SK-N-SH treated with all-trans-retinoic acid at 6 μM for 48 hours (cell line): Measurements from ENCODE around the gene CDH19.

Source experiments
- ARNTL ChIP-seq: fragments of 450-650 bp; formaldehyde crosslinking; IDR thresholded peaks from 2 replicates; pipeline ENCODE4 v1.5.0; 2020; ENCODE audit warnings: low read depth, mild to moderate bottlenecking, moderate library complexity, borderline replicate concordance
- BACH2 ChIP-seq: fragments of 250-450 bp; sonication (Bioruptor Pico); IDR thresholded peaks from 2 replicates; pipeline ENCODE4 v1.9.0; 2021; ENCODE audit warnings: mild to moderate bottlenecking, borderline replicate concordance
- ISL1 ChIP-seq: fragments of 250-450 bp; sonication (Bioruptor Pico); IDR thresholded peaks from 2 replicates; pipeline ENCODE4 v2.1.2; 2022; ENCODE audit warnings: mild to moderate bottlenecking, moderate library complexity
- OSR1 ChIP-seq: fragments of 250-450 bp; sonication (Bioruptor Pico); IDR thresholded peaks from 2 replicates; pipeline ENCODE4 v1.8.0; 2022; ENCODE audit warnings: moderate library complexity, mild to moderate bottlenecking, inconsistent platforms
- PATZ1 ChIP-seq: fragments of 250-450 bp; sonication (Bioruptor Pico); IDR thresholded peaks from 2 replicates; pipeline ENCODE4 v1.8.0; 2020; ENCODE audit warnings: mild to moderate bottlenecking, moderate library complexity, borderline replicate concordance
- POU6F1 ChIP-seq: fragments of 250-450 bp; sonication (Bioruptor Pico); IDR thresholded peaks from 2 replicates; pipeline ENCODE4 v1.8.0; 2021; ENCODE audit warnings: low read depth, mild to moderate bottlenecking, moderate library complexity, borderline replicate concordance
- PPARA ChIP-seq: fragments of 250-450 bp; sonication (Bioruptor Pico); IDR thresholded peaks from 2 replicates; pipeline ENCODE4 v1.5.0; 2020; ENCODE audit warnings: mild to moderate bottlenecking, borderline replicate concordance
- RARB ChIP-seq: fragments of 250-450 bp; sonication (Bioruptor Pico); IDR thresholded peaks from 2 replicates; pipeline ENCODE4 v1.8.0; 2021; ENCODE audit warnings: mild to moderate bottlenecking, moderate library complexity
- TSHZ2 ChIP-seq: fragments of 250-450 bp; sonication (Bioruptor Pico); IDR thresholded peaks from 2 replicates; pipeline ENCODE4 v1.5.0; 2020; ENCODE audit warnings: mild to moderate bottlenecking, moderate library complexity
- ZC3H10 ChIP-seq: fragments of 250-450 bp; sonication (Bioruptor Pico); IDR thresholded peaks from 2 replicates; pipeline ENCODE4 v1.5.1; 2021; ENCODE audit warnings: mild to moderate bottlenecking, moderate library complexity
- ZFP3 ChIP-seq: fragments of 250-450 bp; sonication (Bioruptor Pico); IDR thresholded peaks from 2 replicates; pipeline ENCODE4 v1.5.0; 2020; ENCODE audit warnings: mild to moderate bottlenecking, moderate library complexity
- ZNF565 ChIP-seq: fragments of 450-650 bp; formaldehyde crosslinking; conservative IDR thresholded peaks from 2 replicates; pipeline ENCODE4 v1.5.0; 2020; ENCODE audit warnings: low read depth, mild to moderate bottlenecking, moderate library complexity

GRCh38 chr18:66575263-66575662 is 28.6 kb downstream of the CDH19 start:
- no peak for TF ChIP-seq ZNF565 (CRISPR knock-in tag)
- no peak for TF ChIP-seq PPARA (CRISPR knock-in tag)
- TF ChIP-seq POU6F1: no peak
- TF ChIP-seq RARB (CRISPR knock-in tag): no peak
- TF ChIP-seq OSR1: no peak
- no peak for TF ChIP-seq ZC3H10
- TF ChIP-seq ISL1: no peak
- TF ChIP-seq ARNTL (CRISPR knock-in tag): no peak
- no peak for TF ChIP-seq TSHZ2 (CRISPR knock-in tag)
- no peak for TF ChIP-seq ZFP3
- no peak for TF ChIP-seq BACH2 (CRISPR knock-in tag)
- no peak for TF ChIP-seq PATZ1 (CRISPR knock-in tag)
